PC-3 (cell line): ENCODE data around the gene STAT5B. TPM values are rescaled to one million over a fixed set of nuclear protein-coding genes. Genes with fewer than 3 reads are reported as not detected.

Experiments used
- ATAC-seq: fragments of 200-7000 bp; cut with Tn5 transposase; 2 replicates; pipeline ENCODE4 v1.9.1; 2020; ENCODE audit warnings: mild to moderate bottlenecking, moderate library complexity
- BruUV-seq: library from RNA; stranded (reverse); fragments of 400-500 nt; replicated peaks from 2 replicates; lab custom pipeline; 2021; lab: Mats Ljungman, UMichigan
- CTCF ChIA-PET: fragments of 300-600 bp; sonication (Branson Sonifier 250); formaldehyde crosslinking; loops from one replicate; lab custom pipeline; 2022; ENCODE audit warnings: antibody characterized with exemption; lab: Charles Lee
- POLR2A ChIA-PET: fragments of 300-600 bp; sonication (Branson Sonifier 250); formaldehyde crosslinking; loops from one replicate; lab custom pipeline; 2022; ENCODE audit warnings: antibody characterized with exemption; ENCODE audit not compliant: unreplicated experiment; lab: Charles Lee
- DNase-seq: peaks from one replicate; pipeline ENCODE4 v3.0.0-alpha.2; 2015
- H2AFZ ChIP-seq: fragments of 300-600 bp; sonication (generic); 2 replicates; pipeline ENCODE4 v1.6.0; 2016; ENCODE audit warnings: antibody characterized with exemption, low read length
- H3F3A ChIP-seq: fragments of 300-600 bp; sonication (generic); one replicate; pipeline ENCODE4 v1.6.0; 2017; ENCODE audit warnings: antibody characterized with exemption, low read length, control low read depth, mild to moderate bottlenecking; ENCODE audit not compliant: unreplicated experiment
- H3K27ac ChIP-seq: fragments of 300-600 bp; sonication (generic); 2 replicates; pipeline ENCODE4 v1.5.1; 2016; ENCODE audit warnings: mild to moderate bottlenecking, low read length
- H3K27me3 ChIP-seq: fragments of 300-600 bp; sonication (generic); 2 replicates; pipeline ENCODE4 v1.6.1; 2016; ENCODE audit warnings: low read length, mixed read lengths
- H3K36me3 ChIP-seq: fragments of 300-600 bp; sonication (generic); 2 replicates; pipeline ENCODE4 v1.6.1; 2016; ENCODE audit warnings: low read depth, mixed run types, low read length, mixed read lengths
- H3K4me1 ChIP-seq: fragments of 300-600 bp; sonication (generic); 2 replicates; pipeline ENCODE4 v1.5.1; 2016; ENCODE audit warnings: low read length; ENCODE audit not compliant: insufficient read depth
- H3K4me2 ChIP-seq: fragments of 300-600 bp; sonication (generic); 2 replicates; pipeline ENCODE4 v1.6.0; 2016; ENCODE audit warnings: low read length
- H3K4me3 ChIP-seq: fragments of 300-600 bp; sonication (generic); 2 replicates; pipeline ENCODE4 v1.5.1; 2016; ENCODE audit warnings: mild to moderate bottlenecking, low read length, mixed read lengths
- H3K79me2 ChIP-seq: fragments of 300-600 bp; sonication (generic); 2 replicates; pipeline ENCODE4 v1.6.1; 2017; ENCODE audit warnings: low read length, mixed read lengths
- H3K9ac ChIP-seq: fragments of 300-600 bp; sonication (generic); 2 replicates; pipeline ENCODE4 v1.6.0; 2016; ENCODE audit warnings: mild to moderate bottlenecking, low read length
- H3K9me2 ChIP-seq: fragments of 300-600 bp; sonication (generic); replicated peaks from 2 replicates; pipeline ENCODE4 v1.6.1; 2016; ENCODE audit warnings: mixed run types, low read length, mixed read lengths
- H3K9me3 ChIP-seq: fragments of 300-600 bp; sonication (generic); 2 replicates; pipeline ENCODE4 v1.6.1; 2016; ENCODE audit warnings: low read length, mixed read lengths
- H4K20me1 ChIP-seq: fragments of 300-600 bp; sonication (generic); 2 replicates; pipeline ENCODE4 v1.6.1; 2016; ENCODE audit warnings: low read length, mixed read lengths
- EZH2 ChIP-seq: fragments of 300-600 bp; sonication (generic); IDR thresholded peaks from one replicate; pipeline ENCODE4 v1.6.1; 2017; ENCODE audit warnings: antibody characterized with exemption, mild to moderate bottlenecking, low read length; ENCODE audit not compliant: unreplicated experiment
- EZH2phosphoT487 ChIP-seq: fragments of 300-600 bp; sonication (generic); IDR thresholded peaks from 2 replicates; pipeline ENCODE4 v1.6.1; 2018; ENCODE audit warnings: mild to moderate bottlenecking, antibody characterized with exemption, low read length, borderline replicate concordance
- intact Hi-C: fragments of 100-400 bp; cut with micrococcal nuclease; formaldehyde crosslinking; loops from 2 replicates; pipeline ENCODE4 v1.9.0; 2023
- total RNA-seq: library from RNA; depleted of rRNA; stranded (reverse); fragments of >200 nt; gene quantifications from 2 replicates; pipeline ENCODE4 v1.2.3, GENCODE V29; 2014
- TF ChIP-seq, protein P1 (sequence below): fragments of 300-600 bp; sonication (generic); conservative IDR thresholded peaks from 2 replicates; pipeline ENCODE4 v1.5.1; 2017; ENCODE audit warnings: antibody characterized with exemption, low read depth, mild to moderate bottlenecking, low read length

Gene STAT5B
- total RNA-seq, 1 experiment from 2014 or later = not detected

DNA sequence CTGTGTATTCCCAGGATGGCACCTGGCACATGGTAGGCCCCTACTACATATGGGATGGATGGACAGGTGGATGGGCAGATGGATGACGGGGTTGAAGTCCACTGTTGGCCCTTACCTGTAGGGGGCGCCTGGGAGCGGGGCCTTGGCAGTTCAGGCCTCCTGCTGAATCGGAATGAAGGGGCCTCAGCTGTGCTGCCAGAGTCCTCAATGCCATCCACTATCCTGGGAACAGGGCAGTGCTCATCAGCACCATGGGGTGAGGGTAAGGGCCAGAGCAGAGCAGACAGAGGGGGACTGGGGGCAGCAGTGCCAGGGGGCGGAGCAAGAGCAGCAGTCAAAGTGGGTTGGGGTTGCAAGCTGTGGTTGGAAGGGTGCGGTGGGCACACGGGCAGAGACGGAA is 113.1 kb downstream of the STAT5B start:
- ATAC-seq (no peak), DNase-seq (no peak)
- H3K4me1 ChIP-seq = no peaks in the 10 kb centered on the region
- no peak overlapping the region for H3K4me2 ChIP-seq
- BruUV-seq = no TSS peak
- no peaks in the 10 kb centered on the region for H3K36me3 ChIP-seq
- no peak overlapping the region for H3K4me3 ChIP-seq
- no peaks in the 10 kb centered on the region for H3F3A ChIP-seq
- no peaks in the 10 kb centered on the region for H3K27me3 ChIP-seq
- ChIA-PET POLR2A (no interaction called here), CTCF (no interaction called here)
- no peak overlapping the region for H3K9ac ChIP-seq
- TF ChIP-seq, protein P1, sequence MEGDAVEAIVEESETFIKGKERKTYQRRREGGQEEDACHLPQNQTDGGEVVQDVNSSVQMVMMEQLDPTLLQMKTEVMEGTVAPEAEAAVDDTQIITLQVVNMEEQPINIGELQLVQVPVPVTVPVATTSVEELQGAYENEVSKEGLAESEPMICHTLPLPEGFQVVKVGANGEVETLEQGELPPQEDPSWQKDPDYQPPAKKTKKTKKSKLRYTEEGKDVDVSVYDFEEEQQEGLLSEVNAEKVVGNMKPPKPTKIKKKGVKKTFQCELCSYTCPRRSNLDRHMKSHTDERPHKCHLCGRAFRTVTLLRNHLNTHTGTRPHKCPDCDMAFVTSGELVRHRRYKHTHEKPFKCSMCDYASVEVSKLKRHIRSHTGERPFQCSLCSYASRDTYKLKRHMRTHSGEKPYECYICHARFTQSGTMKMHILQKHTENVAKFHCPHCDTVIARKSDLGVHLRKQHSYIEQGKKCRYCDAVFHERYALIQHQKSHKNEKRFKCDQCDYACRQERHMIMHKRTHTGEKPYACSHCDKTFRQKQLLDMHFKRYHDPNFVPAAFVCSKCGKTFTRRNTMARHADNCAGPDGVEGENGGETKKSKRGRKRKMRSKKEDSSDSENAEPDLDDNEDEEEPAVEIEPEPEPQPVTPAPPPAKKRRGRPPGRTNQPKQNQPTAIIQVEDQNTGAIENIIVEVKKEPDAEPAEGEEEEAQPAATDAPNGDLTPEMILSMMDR = no peak
- TF ChIP-seq EZH2 (no peak), EZH2phosphoT487 (no peak)
- H2AFZ ChIP-seq = no peak overlapping the region
- H3K9me2 ChIP-seq = no peaks in the 10 kb centered on the region
- H3K79me2 ChIP-seq = no peaks in the 10 kb centered on the region
- intact Hi-C loops = no loop called here
- no peaks in the 10 kb centered on the region for H3K9me3 ChIP-seq
- H3K27ac ChIP-seq = no peak overlapping the region
- no peaks in the 10 kb centered on the region for H4K20me1 ChIP-seq

DNA sequence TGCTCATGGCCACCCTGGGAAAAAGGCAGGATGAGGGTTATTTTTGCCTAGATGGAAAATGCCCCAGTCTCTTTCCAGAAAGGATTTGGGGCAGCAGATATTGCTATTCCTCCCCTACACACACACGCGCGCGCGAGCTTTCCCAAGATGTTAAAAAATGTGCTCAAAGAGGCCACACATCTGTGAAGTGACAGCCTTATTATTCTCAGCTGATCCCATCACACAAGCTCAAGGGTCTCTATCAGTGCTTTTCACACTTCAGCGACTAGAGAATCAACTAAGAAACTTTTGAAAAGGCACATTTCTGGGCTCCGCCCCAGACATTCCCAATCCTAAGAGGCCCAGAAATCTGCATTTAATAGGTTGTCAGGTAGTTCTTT is 115.7 kb downstream of the STAT5B start:
- intact Hi-C loops = no loop called here
- Histone ChIP-seq H4K20me1 (no peaks in the 10 kb centered on the region), H3K36me3 (no peaks in the 10 kb centered on the region), H2AFZ (no peak overlapping the region), H3K4me2 (no peak overlapping the region), H3K4me3 (no peak overlapping the region), H3F3A (no peaks in the 10 kb centered on the region), H3K27ac (no peak overlapping the region), H3K9me3 (no peaks in the 10 kb centered on the region), H3K79me2 (no peaks in the 10 kb centered on the region), H3K27me3 (no peaks in the 10 kb centered on the region), H3K9ac (no peak overlapping the region), H3K9me2 (no peaks in the 10 kb centered on the region), H3K4me1 (no peaks in the 10 kb centered on the region)
- POLR2A ChIA-PET = no interaction called here
- no peak for TF ChIP-seq EZH2phosphoT487
- TF ChIP-seq, protein P1 = no peak
- no peak for TF ChIP-seq EZH2
- no TSS peak for BruUV-seq
- ATAC-seq (no peak), DNase-seq (no peak)
- CTCF ChIA-PET = no interaction called here

DNA sequence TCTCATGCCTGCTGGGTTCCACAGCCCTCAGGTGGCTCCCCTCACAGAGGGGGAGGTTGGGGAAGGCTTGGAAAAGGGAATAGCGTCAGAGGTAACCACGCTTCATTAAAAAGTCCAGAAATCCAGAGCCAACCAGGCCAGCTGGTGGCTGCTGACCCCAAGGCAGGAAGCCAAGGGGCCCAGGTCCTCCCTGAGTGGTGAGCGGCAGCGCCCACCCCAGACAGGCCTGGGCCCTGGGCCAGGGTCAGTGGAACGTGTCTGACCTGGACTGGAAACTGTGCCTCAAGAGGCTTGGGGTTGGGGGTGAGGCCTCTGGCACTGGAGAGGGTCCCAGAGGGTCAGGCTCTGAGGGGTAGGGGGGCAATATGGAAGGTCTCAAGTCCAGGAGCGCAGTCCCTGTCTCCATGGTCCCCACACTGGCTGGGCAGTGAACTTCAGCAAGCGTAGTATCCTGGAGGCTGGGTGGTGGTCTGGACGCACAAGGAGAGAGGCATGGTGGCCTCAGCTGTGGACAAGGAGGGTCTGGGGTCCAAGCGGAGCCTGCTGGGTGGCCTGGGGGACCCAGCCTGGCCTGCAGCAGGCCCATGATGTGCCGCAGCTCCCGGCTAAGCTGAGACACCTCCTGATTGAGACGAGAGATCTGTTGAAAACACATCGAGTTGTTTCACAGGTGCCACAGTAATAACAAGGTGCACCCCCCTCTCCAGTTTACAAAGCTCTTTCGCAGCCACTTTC is 116.2 kb downstream of the STAT5B start:
- Histone ChIP-seq H3K79me2 (no peaks in the 10 kb centered on the region), H3K4me3 (no peak overlapping the region), H3K9ac (no peak overlapping the region), H2AFZ (no peak overlapping the region), H4K20me1 (no peaks in the 10 kb centered on the region), H3F3A (no peaks in the 10 kb centered on the region), H3K4me1 (no peaks in the 10 kb centered on the region), H3K9me2 (no peaks in the 10 kb centered on the region), H3K27ac (no peak overlapping the region), H3K27me3 (no peaks in the 10 kb centered on the region), H3K36me3 (no peaks in the 10 kb centered on the region), H3K4me2 (no peak overlapping the region), H3K9me3 (no peaks in the 10 kb centered on the region)
- POLR2A ChIA-PET = no interaction called here
- BruUV-seq = no TSS peak
- TF ChIP-seq, protein P1 = no peak
- no peak for TF ChIP-seq EZH2
- TF ChIP-seq EZH2phosphoT487 = no peak
- intact Hi-C loops = no loop called here
- CTCF ChIA-PET = no interaction called here
- ATAC-seq (no peak), DNase-seq (no peak)
